Activated CD4-positive, CD25-positive, alpha-beta regulatory T cell treated with anti-CD3 and anti-CD28 coated beads, Interleukin-2, amount 50 U/mL, for 72 hours (primary cell): ENCODE data around the gene DIPK1B.

ENCODE experiments used
- DNase-seq: peaks from one replicate; pipeline ENCODE4 v3.0.0; 2021

DIPK1B gene

GRCh38 chr9:136740971-136741882 lies 28.9 kb downstream of the DIPK1B start:
- DNase-seq: no peak

GRCh38 chr9:136741883-136742571 lies 29.7 kb downstream of the DIPK1B start:
- peak; percentile 64 for DNase-seq

GRCh38 chr9:136742591-136743391 lies 30.4 kb downstream of the DIPK1B start, which contains the start of gene LCN10:
Gene LCN10 (minus strand): TSS chr9:136742940. CDS start chr9:136742903, 37 bp downstream.
- DNase-seq: no peak

- no peak for DNase-seq
Observed at GRCh38 chr9:136743639-136744211, 31.4 kb downstream of the DIPK1B start.

- DNase-seq: no peak
Observed at GRCh38 chr9:136744773-136745172, 32.4 kb downstream of the DIPK1B start.

GRCh38 chr9:136745389-136746154 lies 33.2 kb downstream of the DIPK1B start:
- DNase-seq: no peak

GRCh38 chr9:136746155-136746490 lies 33.8 kb downstream of the DIPK1B start:
- no peak for DNase-seq

- DNase-seq: no peak
Observed at GRCh38 chr9:136746621-136747020, 34.2 kb downstream of the DIPK1B start.

GRCh38 chr9:136747161-136748060 lies 35.0 kb downstream of the DIPK1B start:
- no peak for DNase-seq

GRCh38 chr9:136748201-136748600 lies 35.8 kb downstream of the DIPK1B start, which contains the start of gene LCN6:
Gene LCN6 (minus strand): TSS chr9:136748525. CDS start chr9:136748483, 42 bp downstream.
- no peak for DNase-seq

- DNase-seq: no peak
Observed at GRCh38 chr9:136748666-136749611, 36.6 kb downstream of the DIPK1B start.

- DNase-seq: no peak
Observed at GRCh38 chr9:136750526-136750925, 38.2 kb downstream of the DIPK1B start.

- no peak for DNase-seq
Observed at GRCh38 chr9:136751244-136751643, 38.9 kb downstream of the DIPK1B start.

GRCh38 chr9:136751814-136752213 lies 39.4 kb downstream of the DIPK1B start:
- DNase-seq: no peak

- DNase-seq: no peak
Observed at GRCh38 chr9:136753371-136754058, 41.1 kb downstream of the DIPK1B start.

- no peak for DNase-seq
Observed at GRCh38 chr9:136754059-136754572, 41.7 kb downstream of the DIPK1B start.

GRCh38 chr9:136754626-136755301 lies 42.4 kb downstream of the DIPK1B start:
- DNase-seq: no peak
